Fibroblast of the conjunctiva (primary cell): ENCODE data around the gene SLC31A2.

Source experiments
- DNase-seq: peaks from one replicate; pipeline ENCODE4 v3.0.0-alpha.2; 2010; ENCODE audit warnings: low read depth

SLC31A2 gene

DNA sequence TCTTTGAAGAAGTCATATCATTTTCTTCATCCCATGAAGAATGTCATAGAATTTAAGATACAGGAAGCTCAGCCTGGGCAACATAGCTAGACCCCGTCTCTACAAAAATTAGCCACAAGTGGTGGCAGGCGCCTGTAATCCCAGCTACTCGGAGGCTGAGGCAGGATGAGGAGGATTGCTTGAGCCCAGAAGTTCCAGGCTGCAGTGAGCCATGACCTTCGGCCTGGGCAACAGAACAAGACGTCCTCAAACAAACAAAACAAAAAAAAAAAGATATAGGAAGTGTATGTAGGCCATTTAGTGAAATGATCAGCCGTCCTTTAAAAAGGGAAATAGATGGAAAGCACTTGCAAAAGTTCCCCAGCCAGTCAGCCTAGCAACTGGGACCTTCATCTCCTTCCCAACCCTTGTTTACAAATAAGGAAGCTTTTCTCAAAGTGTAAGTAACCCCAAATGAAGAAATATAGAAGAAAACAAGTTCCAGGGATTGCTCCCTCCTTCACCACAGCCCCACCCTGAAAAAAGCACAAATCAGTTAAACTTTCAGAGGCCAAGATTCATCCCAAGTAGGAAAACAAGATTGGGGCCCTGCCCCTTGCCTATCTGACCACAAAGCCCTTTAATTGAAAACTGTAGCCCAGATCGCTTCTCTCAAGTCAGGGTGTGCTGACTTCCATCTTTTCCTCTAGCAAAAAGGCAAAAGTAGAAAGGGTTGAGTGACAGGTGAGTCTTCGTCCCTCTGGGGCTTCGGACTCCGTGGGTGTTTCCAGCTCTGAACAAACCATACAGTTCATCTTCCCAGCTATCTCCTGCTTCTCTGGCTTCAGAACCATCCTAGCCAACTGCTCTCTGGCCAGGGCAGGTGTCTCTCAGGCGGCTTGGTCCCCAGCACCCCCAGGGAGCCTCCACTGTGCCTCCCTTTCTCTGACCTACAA, 1.2 kb downstream of the SLC31A2 start:
- no peak for DNase-seq

DNA sequence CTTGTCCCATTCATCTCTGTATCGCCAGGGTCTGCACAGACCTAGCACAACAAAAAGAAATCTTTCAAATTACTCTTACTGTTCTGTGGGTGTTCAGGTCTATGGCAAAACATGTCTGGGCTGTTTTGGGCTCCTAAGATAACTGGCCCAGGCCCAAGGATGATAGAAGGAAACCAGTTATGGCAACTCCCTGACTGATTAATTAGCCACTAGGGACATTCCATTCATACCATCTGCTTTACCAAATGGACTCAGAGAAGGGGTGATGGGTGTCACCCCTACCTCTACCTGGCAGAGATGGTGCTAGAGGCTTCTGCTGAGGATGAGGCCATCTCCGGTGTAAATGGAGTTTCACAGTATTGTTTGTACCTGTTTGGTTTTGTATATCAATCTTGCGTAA, 1.9 kb downstream of the SLC31A2 start:
- DNase-seq = no peak

DNA sequence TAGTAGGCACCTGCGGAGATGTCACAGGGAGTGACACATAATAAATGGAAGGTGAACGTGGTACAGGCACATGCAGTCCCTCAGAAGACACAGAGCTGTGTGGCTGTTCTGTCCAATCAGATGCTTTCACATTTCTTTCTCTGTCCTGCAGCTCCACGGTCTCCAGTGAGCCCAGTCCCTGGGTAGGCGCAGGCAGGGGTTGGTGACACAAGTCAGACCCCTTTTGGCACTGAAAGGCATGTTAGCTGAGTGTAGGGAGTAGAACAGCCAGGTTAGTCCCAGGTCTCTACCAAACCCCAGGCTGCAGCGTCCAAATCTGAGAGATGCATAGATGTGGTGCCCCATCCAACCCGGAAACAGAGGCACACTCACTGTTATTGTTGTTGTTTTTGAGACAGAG, 2.8 kb downstream of the SLC31A2 start:
- DNase-seq = no peak

DNA sequence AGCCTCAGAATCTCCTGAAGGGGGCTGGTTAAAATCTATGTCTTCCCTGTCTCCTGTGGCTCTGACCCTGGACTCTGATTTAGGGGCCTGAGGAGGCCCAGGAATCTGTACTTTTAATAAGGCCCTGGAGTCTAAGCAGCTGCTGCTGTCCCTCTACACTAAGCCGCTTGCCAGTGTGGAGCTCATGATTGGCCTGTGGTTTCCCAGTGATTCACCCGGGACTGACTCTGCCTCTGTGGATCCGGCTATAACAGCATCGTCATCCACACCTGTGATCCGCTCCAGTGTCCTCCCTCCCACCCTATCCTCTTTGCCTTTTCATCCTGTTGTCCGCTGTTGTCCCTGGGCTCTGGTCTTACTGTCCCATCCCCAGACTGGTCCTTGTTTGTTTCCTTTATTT, 3.7 kb downstream of the SLC31A2 start:
- DNase-seq = no peak

DNA sequence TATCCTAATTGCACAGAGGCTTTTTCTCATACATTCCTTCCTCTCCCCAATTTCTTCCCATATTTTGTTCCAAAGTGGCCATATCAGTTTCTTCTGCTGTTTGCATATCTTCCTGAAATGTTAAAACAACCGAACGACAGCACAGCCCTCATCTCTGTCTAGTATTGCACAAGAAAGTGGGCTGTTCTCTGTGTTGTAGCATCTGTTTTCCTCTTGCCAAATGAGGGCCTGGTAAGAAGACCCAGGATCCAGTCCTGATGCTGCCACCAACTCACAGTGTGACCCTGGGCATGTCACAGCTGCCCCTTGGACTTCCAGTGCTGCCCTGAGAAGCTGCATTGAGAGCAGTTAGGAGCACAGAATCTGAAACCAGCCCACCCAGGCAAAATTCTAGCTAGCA, 4.1 kb downstream of the SLC31A2 start:
- DNase-seq = no peak

DNA sequence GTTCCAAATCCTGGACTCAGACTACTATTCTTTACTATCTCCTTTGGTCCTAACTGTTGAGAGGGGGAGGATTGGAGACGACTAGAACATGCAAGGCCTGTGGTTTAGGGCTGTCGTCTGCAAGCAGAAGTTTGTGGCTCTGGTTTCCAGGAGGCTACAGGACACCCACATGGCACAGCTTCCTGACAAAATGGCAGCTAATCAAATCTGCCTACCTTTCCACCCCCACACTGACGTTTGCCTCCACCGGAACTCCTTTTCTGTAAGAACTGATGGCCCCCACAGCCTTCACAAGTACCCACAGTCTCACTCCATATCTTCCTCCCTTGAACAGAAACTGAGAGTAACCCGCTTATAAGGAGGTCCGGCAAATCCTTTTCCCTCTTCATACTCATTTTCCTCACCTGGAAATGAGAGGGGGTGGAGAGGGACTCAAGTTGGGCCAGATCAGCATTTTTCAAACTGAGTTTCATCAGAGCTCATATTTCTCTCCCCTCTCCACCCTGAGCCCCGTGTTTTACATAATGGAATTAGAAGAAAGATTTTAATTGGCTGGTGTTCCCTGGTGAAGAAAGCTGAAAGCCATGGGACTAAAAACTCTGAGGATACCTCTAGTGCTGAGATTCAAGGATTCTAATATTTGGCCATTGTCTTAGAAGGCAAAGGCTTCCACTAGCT, 5.2 kb downstream of the SLC31A2 start:
- no peak for DNase-seq

DNA sequence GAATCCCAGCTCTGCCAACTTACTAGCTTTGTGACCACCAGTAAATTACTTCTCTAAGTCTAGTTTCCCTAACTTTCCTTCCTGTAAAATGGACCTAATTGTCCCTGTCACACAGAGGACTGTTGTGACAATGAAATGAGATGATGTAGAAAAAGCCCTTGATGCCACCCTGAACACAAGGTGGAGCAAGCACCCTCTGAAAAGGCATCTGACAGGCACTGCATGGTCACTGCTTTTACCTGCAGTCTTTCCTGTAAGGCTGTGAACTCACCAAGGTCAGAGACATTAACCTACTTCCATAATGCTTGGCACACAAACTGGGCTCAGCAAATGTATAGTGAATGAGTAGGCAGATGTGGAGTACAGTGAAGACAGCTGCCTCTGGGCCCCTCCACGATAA, 6.1 kb downstream of the SLC31A2 start:
- no peak for DNase-seq

DNA sequence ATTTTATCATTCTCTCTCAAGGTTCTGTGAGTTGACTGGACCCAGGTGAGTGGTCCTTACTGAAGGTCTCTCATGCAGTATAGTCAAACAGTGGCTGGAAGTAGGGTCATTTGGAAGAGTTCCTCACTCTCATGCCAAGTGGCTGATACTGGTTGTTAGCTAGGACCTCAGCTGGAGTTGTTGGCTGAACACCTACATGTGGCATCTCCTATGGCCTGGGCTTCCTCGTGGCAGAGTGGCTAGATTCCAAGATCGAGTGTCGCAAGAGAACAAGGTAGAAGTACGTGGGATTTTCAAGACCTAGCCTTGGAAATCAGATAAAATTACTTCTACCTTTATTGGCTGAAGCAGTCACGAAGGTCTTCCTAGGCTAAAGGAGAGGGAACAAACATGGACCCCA, 7.6 kb downstream of the SLC31A2 start:
- no peak for DNase-seq

DNA sequence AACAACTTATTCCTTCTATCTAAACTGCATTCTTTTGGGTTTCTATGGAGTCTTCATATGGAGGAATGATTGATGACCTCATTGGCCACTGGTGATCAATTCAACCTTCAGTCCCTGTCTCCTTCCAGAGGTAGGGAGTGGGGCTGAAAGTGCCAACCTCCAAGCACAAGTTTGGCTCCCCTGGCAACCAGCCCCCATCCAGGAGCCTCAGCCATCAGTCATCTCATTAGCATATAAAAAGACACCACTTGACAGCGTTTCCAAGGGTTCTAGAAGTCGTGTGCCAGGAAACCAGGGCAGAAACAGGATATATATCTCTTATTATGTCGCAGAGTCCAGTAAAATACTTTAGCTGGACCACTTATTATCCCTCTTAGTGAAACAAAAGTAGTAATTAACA, 9.8 kb downstream of the SLC31A2 start:
- no peak for DNase-seq

DNA sequence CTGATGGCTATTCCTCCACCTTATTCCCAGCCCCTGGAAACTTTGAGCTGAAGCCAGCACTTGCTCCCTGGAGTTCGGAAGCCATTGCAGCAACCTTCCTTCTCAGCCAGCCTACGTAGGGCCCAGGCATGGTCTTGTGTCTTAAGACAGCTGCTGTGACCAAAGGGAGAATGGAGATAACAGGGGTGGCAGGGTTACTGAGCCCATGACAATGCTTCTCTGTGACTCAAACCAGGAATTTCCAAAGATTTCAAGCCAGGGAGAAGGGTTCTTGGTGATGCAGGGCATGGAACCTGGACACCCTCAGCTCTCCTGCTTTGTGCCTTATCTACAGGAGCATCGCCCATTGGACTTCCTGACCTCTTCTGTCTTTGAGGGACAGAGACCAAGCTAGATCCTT, 12.2 kb downstream of the SLC31A2 start:
- no peak for DNase-seq

DNA sequence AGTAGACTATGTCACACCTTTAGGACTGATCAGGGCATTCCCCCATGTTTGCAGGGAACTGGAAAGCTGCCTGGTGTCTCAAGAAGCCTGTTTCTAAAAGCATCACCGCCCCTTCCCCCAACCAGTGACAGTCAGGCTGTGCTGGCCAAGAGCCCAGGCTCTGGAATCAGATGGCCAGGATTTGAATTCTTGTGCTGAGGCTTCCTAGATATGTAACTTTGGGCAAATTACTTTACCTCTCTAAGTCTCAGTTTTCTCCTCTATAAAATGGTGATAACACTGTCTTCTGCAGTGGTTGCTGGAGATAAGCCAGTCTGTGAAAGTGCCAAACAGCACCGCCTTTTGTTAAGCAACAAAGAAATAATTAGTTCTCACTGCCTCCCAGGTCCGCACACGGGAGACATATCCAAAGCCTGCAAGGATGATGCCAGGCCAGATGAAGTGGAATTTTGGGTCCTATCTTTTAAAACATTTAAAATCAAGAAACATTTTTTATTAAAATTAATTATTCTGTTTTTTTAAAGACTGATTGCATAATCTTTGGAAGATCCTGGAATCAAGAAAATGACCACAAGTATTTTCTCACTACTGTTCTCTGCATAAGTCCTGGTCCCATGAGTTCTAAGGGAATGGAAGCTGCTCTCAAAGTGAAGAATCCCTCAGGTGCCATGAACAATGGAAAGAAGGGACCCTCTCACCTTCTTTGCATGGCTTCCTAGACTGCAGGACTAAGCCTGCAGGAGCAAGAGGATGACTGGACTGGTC, 13.9 kb downstream of the SLC31A2 start:
- no peak for DNase-seq

DNA sequence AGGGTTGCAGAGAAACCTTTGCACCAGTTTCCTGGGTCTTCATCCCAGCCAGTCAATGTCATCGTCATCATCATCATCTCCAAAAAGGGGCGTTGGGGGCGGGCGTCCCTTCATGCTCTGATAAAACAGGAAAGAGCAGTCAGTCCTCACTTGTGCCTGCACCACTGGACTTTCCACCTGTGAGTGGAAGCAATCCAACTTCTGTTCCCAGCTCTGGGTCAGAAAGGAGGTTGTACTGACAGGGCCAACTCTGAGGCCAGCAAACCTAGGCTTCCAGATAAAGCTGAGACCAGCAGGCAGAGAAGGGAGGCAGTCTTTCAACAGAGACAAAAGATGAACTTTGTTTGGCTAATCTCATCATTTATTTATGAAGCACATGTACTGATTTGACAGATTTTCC, 15.2 kb downstream of the SLC31A2 start:
- DNase-seq = no peak

DNA sequence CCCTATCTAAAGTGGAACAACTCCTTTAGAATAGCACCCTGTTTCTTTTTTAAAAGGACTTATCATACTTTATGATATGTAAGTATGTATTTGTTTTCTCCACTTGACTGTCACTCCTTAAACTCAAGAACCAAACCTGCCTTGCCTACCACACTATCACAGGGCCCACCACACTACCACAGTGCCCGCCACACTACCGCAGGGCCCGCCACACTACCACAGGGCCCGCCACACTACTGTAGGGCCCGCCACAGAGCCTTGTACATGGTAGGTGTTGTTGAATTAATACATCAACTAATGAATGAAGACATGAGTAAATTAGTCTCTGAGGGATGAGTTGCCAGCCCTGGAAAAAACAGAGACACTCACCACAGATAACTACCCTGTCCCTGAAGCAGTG, 18.0 kb downstream of the SLC31A2 start:
- DNase-seq = no peak

DNA sequence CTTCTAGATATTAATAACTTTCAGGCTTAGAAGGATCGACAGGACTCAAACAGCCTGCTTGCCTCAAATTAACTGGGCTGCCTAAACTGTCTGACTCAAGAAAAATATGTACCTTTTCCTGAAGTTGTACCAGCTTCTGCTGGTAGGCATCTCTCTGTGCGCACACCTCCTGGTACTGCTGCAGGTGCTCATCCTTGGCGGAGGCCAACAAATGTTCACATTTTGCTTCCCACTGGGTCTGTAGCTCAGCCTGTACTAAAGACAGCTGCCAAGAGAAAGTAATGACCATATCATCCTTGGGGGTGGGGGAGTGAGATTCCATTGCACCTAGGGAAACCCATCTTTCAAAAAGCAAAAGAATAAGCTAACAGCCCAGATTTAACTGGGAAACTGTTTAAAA, 22.5 kb downstream of the SLC31A2 start:
- DNase-seq = no peak

DNA sequence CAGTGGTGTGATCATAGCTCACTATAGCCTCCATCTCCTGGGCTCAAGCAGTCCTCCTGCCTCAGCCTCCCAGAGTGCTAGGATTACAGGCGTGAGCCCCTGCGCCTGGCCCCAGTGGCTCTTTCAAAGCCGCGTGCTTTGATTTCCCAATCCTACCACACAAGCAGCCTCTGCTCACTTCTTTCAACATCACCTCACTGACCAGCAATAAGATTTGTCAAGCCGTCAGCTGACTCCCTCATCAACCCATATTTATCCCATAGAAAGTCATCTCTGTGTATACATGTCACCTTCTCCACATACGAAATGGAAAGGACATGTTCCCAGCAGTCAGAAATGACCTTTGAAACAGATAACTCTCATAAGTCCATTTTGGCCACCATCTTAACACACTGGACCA, 26.0 kb downstream of the SLC31A2 start:
- no peak for DNase-seq

DNA sequence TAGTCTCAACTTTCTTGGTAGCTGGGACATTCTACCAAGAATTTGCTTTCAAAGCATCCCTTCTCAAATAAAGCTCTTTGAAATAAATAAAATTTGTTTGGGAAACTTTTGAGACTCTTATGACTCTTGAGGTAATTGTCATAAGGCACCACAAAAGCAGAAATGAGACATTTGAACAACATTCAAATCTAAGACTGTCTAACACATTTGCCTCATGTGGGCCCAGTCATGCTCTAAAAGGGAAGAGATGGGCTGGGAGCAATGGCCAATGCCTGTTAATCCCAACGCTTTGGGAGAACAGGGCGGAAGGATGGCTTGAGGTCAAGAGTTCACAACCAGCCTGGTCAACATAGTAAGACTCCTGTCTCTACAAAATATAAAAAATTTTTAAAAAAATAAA, 26.4 kb downstream of the SLC31A2 start:
- DNase-seq = no peak

DNA sequence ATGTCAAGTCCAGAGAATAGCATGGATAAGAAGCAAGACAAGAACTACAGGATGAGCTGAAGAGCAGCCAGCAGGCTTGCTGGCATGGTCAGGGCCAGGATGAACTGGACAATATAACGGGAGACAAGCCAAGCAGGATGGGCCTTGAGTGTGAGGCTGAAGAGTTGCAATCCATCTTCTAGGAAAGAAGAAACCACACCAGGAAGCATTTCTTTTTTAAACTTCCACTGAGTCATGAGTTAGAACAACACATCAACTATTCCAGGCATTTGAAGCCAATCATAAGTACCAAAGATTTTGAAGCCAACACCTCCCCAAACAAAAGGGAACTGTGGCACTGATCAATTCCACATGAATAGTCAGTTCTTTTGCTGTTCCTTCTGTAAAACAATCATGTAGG, 27.3 kb downstream of the SLC31A2 start:
- DNase-seq = no peak

DNA sequence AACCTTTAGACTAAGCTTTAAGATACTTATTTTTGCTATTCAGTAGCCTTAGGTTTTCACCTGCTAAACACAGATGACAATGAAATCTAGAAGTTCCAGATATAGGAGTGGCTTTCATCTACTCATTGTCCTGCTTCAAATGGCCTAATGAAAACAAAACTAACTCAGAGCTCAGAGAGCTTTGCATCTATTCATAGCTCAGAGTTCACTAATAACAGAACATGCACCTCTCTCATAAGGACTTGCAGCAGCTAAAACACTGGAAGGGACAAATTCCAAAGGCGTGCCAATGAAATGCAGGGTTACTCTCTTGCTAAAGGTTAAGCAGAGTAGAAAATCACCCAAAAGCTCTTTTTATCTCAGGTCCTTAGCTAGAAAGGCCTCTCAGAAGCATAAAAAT, 29.0 kb downstream of the SLC31A2 start:
- no peak for DNase-seq

DNA sequence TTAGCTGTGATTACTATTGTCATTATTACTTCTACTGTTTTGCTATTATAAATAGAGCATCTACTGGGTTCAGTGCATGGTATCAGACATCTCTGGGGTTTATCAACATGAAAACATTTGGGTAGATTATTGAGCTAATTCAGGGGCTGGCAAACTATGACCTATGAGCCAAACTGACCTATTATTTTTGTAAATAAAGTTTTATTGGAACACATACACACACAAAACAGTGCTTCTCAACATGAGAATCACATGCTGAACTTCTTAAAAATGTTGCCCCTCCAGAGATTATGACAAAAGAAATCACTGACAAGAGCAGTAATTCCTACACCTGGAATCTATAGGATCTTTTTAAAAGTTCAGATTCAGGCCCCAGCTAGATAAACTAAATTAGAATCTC, 30.4 kb downstream of the SLC31A2 start:
- DNase-seq = no peak

DNA sequence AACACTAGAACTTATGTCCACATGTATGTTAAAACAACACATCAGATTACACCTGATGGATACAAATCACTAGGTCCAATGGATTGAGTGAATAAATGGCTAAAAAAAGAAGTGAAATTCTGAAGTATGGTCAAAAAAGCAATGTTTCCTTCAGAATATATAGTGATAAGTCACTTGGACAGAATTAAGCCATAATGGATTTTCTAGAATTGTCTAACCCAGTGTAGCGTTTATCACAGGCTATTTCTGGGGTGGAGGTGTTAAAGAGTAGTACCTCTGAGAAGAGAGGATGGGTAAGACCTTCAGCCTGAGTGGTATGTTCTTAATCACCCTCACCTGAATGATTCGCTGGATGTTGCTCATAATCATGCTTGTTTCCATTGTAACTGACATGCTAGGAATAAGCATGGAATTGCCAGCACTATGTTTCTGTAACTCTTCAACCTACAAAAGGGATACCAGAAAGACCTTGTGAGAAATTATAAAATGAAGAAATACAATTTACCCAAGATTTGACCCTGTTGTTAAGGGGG, 33.2 kb downstream of the SLC31A2 start:
- DNase-seq = no peak

DNA sequence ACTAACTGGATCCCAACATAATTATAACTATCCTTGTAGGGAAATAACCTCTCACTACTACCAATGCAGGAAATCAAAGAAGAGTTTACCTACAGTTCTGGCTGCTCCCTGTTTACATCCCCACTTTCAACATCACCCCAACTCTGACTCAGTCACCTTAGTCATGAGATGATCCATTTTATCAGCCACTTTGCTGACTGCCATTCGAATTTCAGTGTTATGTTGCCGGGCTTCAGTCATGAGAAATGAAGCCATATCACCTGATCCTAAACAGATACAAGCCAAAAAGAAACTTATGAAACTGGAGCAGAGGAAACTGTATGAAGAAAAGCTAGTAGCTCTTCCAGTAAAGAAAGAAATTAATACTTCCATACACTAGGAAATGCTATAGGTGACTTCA, 33.7 kb downstream of the SLC31A2 start:
- no peak for DNase-seq

DNA sequence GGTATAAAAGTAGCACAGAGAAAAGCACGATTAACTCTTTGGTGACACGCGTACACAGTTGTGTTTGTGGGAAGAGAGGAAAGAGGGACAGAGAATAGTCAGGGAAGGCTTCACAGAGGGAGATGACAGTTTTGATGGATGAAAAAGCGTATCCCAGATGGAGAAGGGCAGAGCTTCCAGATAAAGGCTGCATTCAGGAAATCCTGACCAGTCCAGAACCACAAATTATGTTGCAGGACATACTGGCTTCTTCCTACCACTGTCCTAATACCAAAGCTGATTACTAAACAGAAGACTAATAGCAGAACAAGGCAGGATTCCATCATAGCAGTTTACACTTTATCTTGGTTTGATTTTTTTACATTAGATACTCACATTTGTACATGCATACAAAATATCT, 34.5 kb downstream of the SLC31A2 start:
- DNase-seq = no peak
